SK-N-MC (cell line): ENCODE results near the gene CORO1C.
"Not testable (repeated sequence)": the region's sequence is repeated elsewhere in the genome, so short reads cannot be mapped to it uniquely, and the experiment has no call there.

Experiments
- DNase-seq: peaks from one replicate; pipeline ENCODE4 v3.0.0-alpha.2; 2011; ENCODE audit warnings: low read depth, low spot score
- H3K27ac ChIP-seq: fragments of 200-600 bp; sonication (generic); 2 replicates; pipeline ENCODE4 v1.5.1; 2016; ENCODE audit warnings: mixed run types
- H3K36me3 ChIP-seq: fragments of 200-600 bp; sonication (generic); 2 replicates; pipeline ENCODE4 v1.6.1; 2017; ENCODE audit warnings: antibody characterized with exemption, low read length, mixed read lengths; ENCODE audit not compliant: insufficient read depth
- H3K4me3 ChIP-seq: fragments of 200-600 bp; sonication (generic); 2 replicates; pipeline ENCODE4 v1.5.1; 2016
- H3K9ac ChIP-seq: fragments of 200-600 bp; sonication (generic); 2 replicates; pipeline ENCODE4 v1.8.0; 2017; ENCODE audit warnings: mixed run types, mixed read lengths; ENCODE audit not compliant: insufficient read length
- H3K9me3 ChIP-seq: fragments of 200-600 bp; sonication (generic); 2 replicates; pipeline ENCODE4 v1.6.1; 2017; ENCODE audit warnings: low read depth, mild to moderate bottlenecking, antibody characterized with exemption, low read length, moderate library complexity, mixed read lengths
- EZH2 ChIP-seq: fragments of 200-600 bp; sonication (generic); IDR thresholded peaks from one replicate; pipeline ENCODE4 v1.6.1; 2017; ENCODE audit warnings: antibody characterized with exemption
- FOXP2 ChIP-seq: optimal IDR thresholded peaks from 2 replicates; pipeline ENCODE3; 2011; ENCODE audit warnings: mild to moderate bottlenecking, moderate library complexity; ENCODE audit not compliant: insufficient read depth; ENCODE audit errors: extremely low read length, control extremely low read depth
- POLR2AphosphoS5 ChIP-seq: IDR thresholded peaks from 2 replicates; pipeline ENCODE4 v1.6.1; 2012; ENCODE audit warnings: mild to moderate bottlenecking, low read depth, low read length, borderline replicate concordance

CORO1C gene

GRCh38 chr12:108670066-108670631 lies 61.2 kb downstream of the CORO1C start:
- no peak for DNase-seq
- TF ChIP-seq POLR2AphosphoS5 (no peak), FOXP2 (no peak), EZH2 (no peak)
- Histone ChIP-seq H3K9ac (no peak overlapping the region), H3K27ac (0 out of 2 replicates have a peak overlapping the region, but pooled peaks have one; percentile 26), H3K4me3 (no peak overlapping the region), H3K36me3 (0 out of 2 replicates have a peak, but pooled peaks cover 3% of the 10 kb centered on the region), H3K9me3 (no peaks in the 10 kb centered on the region)

DNA sequence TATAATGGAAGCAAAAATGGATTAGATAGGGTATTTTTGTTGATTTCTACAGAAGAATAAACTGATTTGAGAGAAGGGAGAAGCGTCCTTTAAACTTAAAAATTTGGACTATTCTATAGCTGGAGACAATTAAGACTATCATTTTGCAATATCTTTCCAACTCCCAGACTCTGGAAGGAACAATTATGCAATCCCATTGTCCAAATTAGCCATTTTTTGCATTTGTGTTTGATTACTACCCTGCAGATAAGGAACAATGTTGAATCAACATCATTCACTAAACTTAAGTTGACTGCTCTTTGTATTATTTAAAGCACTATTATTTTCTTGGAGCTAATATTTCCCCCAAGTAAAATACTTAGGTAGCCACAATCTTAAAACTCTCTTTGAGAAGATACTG lies 62.8 kb downstream of the CORO1C start:
- Histone ChIP-seq H3K36me3 (peaks cover 2% of the 10 kb centered on the region; the same call in 1 of the 2 replicates), H3K9me3 (no peaks in the 10 kb centered on the region), H3K27ac (peak overlapping the region; percentile 48), H3K4me3 (no peak overlapping the region), H3K9ac (no peak overlapping the region)
- DNase-seq, result no peak
- TF ChIP-seq POLR2AphosphoS5 (no peak), EZH2 (no peak), FOXP2 (no peak)

DNA sequence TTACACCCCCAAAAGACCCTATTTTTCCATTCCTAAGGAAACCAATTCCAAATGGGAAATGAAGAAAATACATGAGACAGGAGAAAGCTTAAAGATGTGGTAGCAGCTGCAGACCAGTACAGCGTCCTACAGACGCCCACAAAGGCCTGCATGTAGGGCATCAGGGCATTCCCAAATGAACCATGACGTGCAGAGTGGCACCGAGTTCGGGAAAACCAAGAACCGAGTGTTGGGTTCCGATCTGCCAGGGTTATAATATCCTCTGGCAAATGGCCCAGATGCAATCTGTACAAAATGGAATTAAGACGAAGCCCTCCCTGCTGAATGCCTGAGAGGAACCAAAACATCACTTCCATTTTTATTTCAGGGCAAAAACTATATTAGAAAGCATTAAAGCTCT lies 63.3 kb downstream of the CORO1C start:
- peaks cover 4% of the 10 kb centered on the region; the same call in 1 of the 2 replicates for H3K36me3 ChIP-seq
- TF ChIP-seq EZH2, result no peak
- TF ChIP-seq POLR2AphosphoS5, result no peak
- no peak for TF ChIP-seq FOXP2
- no peaks in the 10 kb centered on the region for H3K9me3 ChIP-seq
- no peak overlapping the region for H3K9ac ChIP-seq
- DNase-seq, result no peak
- no peak overlapping the region for H3K4me3 ChIP-seq
- H3K27ac ChIP-seq, result no peak overlapping the region

DNA sequence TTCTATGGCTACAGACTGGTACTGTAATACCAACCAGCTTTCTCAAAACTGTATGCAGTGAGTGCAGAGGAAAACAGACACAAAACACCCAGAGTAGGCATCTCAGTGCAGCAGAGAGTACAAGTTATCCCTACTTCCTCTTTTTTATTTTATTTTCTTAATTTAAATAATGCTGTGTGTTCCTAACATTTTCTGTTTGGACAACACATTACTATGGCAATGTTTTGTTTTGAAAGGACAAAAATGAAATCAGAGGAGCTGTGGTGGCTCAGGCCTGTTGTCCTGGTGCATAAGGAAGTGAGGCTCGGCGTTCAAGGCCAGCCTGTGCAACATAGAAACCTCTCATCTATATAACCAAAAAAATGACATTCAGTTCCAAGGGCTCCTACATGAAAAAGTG lies 64.0 kb downstream of the CORO1C start:
- Histone ChIP-seq H3K9me3 (no peaks in the 10 kb centered on the region), H3K36me3 (peaks cover 4% of the 10 kb centered on the region; the same call in 1 of the 2 replicates), H3K4me3 (no peak overlapping the region), H3K9ac (no peak overlapping the region), H3K27ac (no peak overlapping the region)
- no peak for DNase-seq
- TF ChIP-seq EZH2 (no peak), POLR2AphosphoS5 (no peak), FOXP2 (no peak)

DNA sequence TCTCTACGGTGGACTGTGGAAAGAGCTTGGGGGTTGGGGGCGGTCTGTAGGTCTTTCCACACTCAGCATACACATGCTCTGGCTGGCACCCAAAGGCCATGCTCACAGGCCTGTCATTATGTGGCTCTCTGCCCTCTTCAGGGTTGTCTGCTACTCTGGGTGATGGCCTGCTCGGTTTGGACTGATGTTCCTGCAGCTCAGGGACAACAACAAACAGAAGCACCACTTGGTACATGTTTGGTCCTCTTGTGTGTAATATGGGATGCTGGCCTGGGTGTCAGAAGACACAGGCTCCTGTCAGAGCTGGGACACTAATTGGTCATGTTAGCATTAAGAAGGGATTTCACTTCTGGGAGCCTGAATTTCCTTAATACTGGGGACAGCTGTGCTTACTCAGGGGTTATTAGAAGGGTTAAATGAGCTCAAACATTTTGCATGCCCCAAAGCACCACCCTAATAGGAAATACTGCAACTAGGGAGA lies 64.9 kb downstream of the CORO1C start:
- H3K9ac ChIP-seq, result no peak overlapping the region
- H3K36me3 ChIP-seq, result peaks cover 10% of the 10 kb centered on the region
- no peak for DNase-seq
- TF ChIP-seq POLR2AphosphoS5 (no peak), EZH2 (no peak), FOXP2 (no peak)
- no peak overlapping the region for H3K4me3 ChIP-seq
- no peaks in the 10 kb centered on the region for H3K9me3 ChIP-seq
- peak overlapping the region; percentile 64; the same call in 1 of the 2 replicates for H3K27ac ChIP-seq

GRCh38 chr12:108665608-108666202 lies 65.6 kb downstream of the CORO1C start:
- peak overlapping the region; percentile 64; the same call in 1 of the 2 replicates for H3K27ac ChIP-seq
- no peak overlapping the region for H3K4me3 ChIP-seq
- H3K9ac ChIP-seq, result peak overlapping the region; percentile 39
- no peaks in the 10 kb centered on the region for H3K9me3 ChIP-seq
- no peak for TF ChIP-seq EZH2
- no peak for TF ChIP-seq POLR2AphosphoS5
- TF ChIP-seq FOXP2, result no peak
- DNase-seq, result no peak
- peaks cover 10% of the 10 kb centered on the region for H3K36me3 ChIP-seq

- DNase-seq, result peak; percentile 88
- no peak overlapping the region for H3K9ac ChIP-seq
- TF ChIP-seq FOXP2 (no peak), POLR2AphosphoS5 (no peak), EZH2 (no peak)
These were observed 66.7 kb downstream of the CORO1C start for GRCh38 chr12:108664338-108665258.

GRCh38 chr12:108663324-108664015 lies 67.8 kb downstream of the CORO1C start:
- no peak for DNase-seq
- Histone ChIP-seq H3K4me3 (no peak overlapping the region), H3K9me3 (no peaks in the 10 kb centered on the region), H3K27ac (peak overlapping the region; percentile 66; the same call in 1 of the 2 replicates), H3K36me3 (peaks cover 18% of the 10 kb centered on the region), H3K9ac (no peak overlapping the region)
- TF ChIP-seq EZH2, result no peak
- TF ChIP-seq POLR2AphosphoS5, result no peak
- TF ChIP-seq FOXP2, result no peak

More at GRCh38 chr12:108664338-108665258, 66.7 kb downstream of the CORO1C start:
- Histone ChIP-seq H3K36me3 (peaks cover 13% of the 10 kb centered on the region), H3K27ac (peak overlapping the region; percentile 66; the same call in 1 of the 2 replicates), H3K4me3 (no peak overlapping the region), H3K9me3 (no peaks in the 10 kb centered on the region)

GRCh38 chr12:108658115-108658514 lies 73.2 kb downstream of the CORO1C start:
- H3K36me3 ChIP-seq, result peaks cover 26% of the 10 kb centered on the region
- H3K9ac ChIP-seq, DNase-seq, H3K4me3 ChIP-seq, H3K27ac ChIP-seq, H3K9me3 ChIP-seq: not testable (repeated sequence)
